Stimulated activated CD4-positive, alpha-beta T cell treated with anti-CD3 and anti-CD28 coated beads, Interleukin-2, amount 100 ng/mL, for 24 hours (primary cell): Measurements from ENCODE around the gene CUL4A.
A peak's percentile ranks its signal among the peaks of the same experiment; 100 is the strongest.
"Not testable (repeated sequence)": the region's sequence is repeated elsewhere in the genome, so short reads cannot be mapped to it uniquely, and the experiment has no call there.

Source experiments
- DNase-seq, 2 donors: peaks; one replicate each; pipeline ENCODE4 v3.0.0-alpha.2; 2020

The CUL4A gene

GRCh38 chr13:113245849-113246796 is 36.7 kb downstream of the CUL4A start:
- no peak for DNase-seq

- DNase-seq: no peak
Observed at GRCh38 chr13:113252516-113253095, 43.2 kb downstream of the CUL4A start.

- not testable (repeated sequence) for DNase-seq
Observed at GRCh38 chr13:113257908-113258307, 48.5 kb downstream of the CUL4A start.

- no peak for DNase-seq
Observed at GRCh38 chr13:113258321-113259054, 49.1 kb downstream of the CUL4A start.

GRCh38 chr13:113260996-113261395 is 51.6 kb downstream of the CUL4A start:
- DNase-seq: no peak

- not testable (repeated sequence) for DNase-seq
Observed at GRCh38 chr13:113263016-113263415, 53.6 kb downstream of the CUL4A start.

- no peak for DNase-seq
Observed at GRCh38 chr13:113267642-113268405, 58.4 kb downstream of the CUL4A start.

- DNase-seq: no peak
Observed at GRCh38 chr13:113272031-113272430, 62.6 kb downstream of the CUL4A start.

- no peak for DNase-seq
Observed at GRCh38 chr13:113272701-113273181, 63.3 kb downstream of the CUL4A start.

GRCh38 chr13:113273321-113273720 is 63.9 kb downstream of the CUL4A start:
- no peak for DNase-seq

GRCh38 chr13:113273851-113274590 is 64.6 kb downstream of the CUL4A start:
- no peak for DNase-seq

GRCh38 chr13:113274721-113275120 is 65.3 kb downstream of the CUL4A start:
- DNase-seq: no peak

GRCh38 chr13:113275387-113275786 is 66.0 kb downstream of the CUL4A start:
- peak; percentile 27 to 38 for DNase-seq

- DNase-seq: no peak
Observed at GRCh38 chr13:113280126-113280525, 70.7 kb downstream of the CUL4A start.

GRCh38 chr13:113283904-113284303 is 74.5 kb downstream of the CUL4A start:
- no peak for DNase-seq

GRCh38 chr13:113288880-113289279 is 79.5 kb downstream of the CUL4A start:
- DNase-seq: no peak

- DNase-seq: no peak
Observed at GRCh38 chr13:113291129-113291528, 81.7 kb downstream of the CUL4A start.

GRCh38 chr13:113292021-113292862 is 82.8 kb downstream of the CUL4A start:
- DNase-seq: peak; percentile 30 to 46

- DNase-seq: no peak
Observed at GRCh38 chr13:113293686-113294085, 84.3 kb downstream of the CUL4A start.

- no peak for DNase-seq
Observed at GRCh38 chr13:113295776-113296175, 86.4 kb downstream of the CUL4A start.
